GM21381 (cell line): ENCODE results near the gene CP.
A peak's percentile ranks its signal among the peaks of the same experiment; 100 is the strongest.

Experiments
- ATAC-seq: cut with Tn5 transposase; IDR thresholded peaks from one replicate; pipeline ENCODE4 v1.9.1; 2021; ENCODE audit warnings: mild to moderate bottlenecking, moderate library complexity; ENCODE audit not compliant: unreplicated experiment

Gene CP

GRCh38 chr3:149186721-149187120 lies 34.9 kb downstream of the CP start:
- no peak for ATAC-seq

GRCh38 chr3:149186219-149186618 lies 35.4 kb downstream of the CP start:
- no peak for ATAC-seq

- no peak for ATAC-seq
Measured at GRCh38 chr3:149181182-149181581, 40.4 kb downstream of the CP start.

GRCh38 chr3:149180057-149180573 lies 41.5 kb downstream of the CP start:
- no peak for ATAC-seq

- no peak for ATAC-seq
Measured at GRCh38 chr3:149179220-149179619, 42.4 kb downstream of the CP start.

- no peak for ATAC-seq
Measured at GRCh38 chr3:149177122-149177521, 44.5 kb downstream of the CP start.

- peak; percentile 98 for ATAC-seq
Measured at GRCh38 chr3:149174901-149175300, 46.7 kb downstream of the CP start.

GRCh38 chr3:149170672-149171071 lies 51.0 kb downstream of the CP start:
- ATAC-seq, result no peak

- no peak for ATAC-seq
Measured at GRCh38 chr3:149167898-149168297, 53.7 kb downstream of the CP start.

- ATAC-seq, result no peak
Measured at GRCh38 chr3:149163066-149163465, 58.6 kb downstream of the CP start.

GRCh38 chr3:149162007-149162406 lies 59.6 kb downstream of the CP start:
- ATAC-seq, result no peak

- ATAC-seq, result no peak
Measured at GRCh38 chr3:149160754-149161300, 60.8 kb downstream of the CP start.

- no peak for ATAC-seq
Measured at GRCh38 chr3:149153402-149153801, 68.2 kb downstream of the CP start.

GRCh38 chr3:149152420-149152819 lies 69.2 kb downstream of the CP start:
- peak; percentile 97 for ATAC-seq

GRCh38 chr3:149151843-149152242 lies 69.8 kb downstream of the CP start:
- ATAC-seq, result no peak

- no peak for ATAC-seq
Measured at GRCh38 chr3:149150436-149150835, 71.2 kb downstream of the CP start.

- ATAC-seq, result peak; percentile 70
Measured at GRCh38 chr3:149145974-149146373, 75.7 kb downstream of the CP start.

- no peak for ATAC-seq
Measured at GRCh38 chr3:149145356-149145755, 76.3 kb downstream of the CP start.

- no peak for ATAC-seq
Measured at GRCh38 chr3:149142682-149143081, 78.9 kb downstream of the CP start.

GRCh38 chr3:149134575-149134974 lies 87.1 kb downstream of the CP start:
- ATAC-seq, result no peak

GRCh38 chr3:149131589-149131988 lies 90.0 kb downstream of the CP start:
- ATAC-seq, result no peak

- peak; percentile 93 for ATAC-seq
Measured at GRCh38 chr3:149129326-149130205, 92.1 kb downstream of the CP start, which contains the start of gene HPS3. TSS of gene HPS3 (plus strand) at chr3:149129638. CDS start at chr3:149129724, 86 bp downstream.
